ENCODE measurements around the gene MAS1L. TPM values are rescaled to one million over a fixed set of nuclear protein-coding genes. Genes with fewer than 3 reads are reported as not detected.

The MAS1L gene
- total and polyA plus RNA-seq, 2 experiments from 2014 or later: not detected

DNA sequence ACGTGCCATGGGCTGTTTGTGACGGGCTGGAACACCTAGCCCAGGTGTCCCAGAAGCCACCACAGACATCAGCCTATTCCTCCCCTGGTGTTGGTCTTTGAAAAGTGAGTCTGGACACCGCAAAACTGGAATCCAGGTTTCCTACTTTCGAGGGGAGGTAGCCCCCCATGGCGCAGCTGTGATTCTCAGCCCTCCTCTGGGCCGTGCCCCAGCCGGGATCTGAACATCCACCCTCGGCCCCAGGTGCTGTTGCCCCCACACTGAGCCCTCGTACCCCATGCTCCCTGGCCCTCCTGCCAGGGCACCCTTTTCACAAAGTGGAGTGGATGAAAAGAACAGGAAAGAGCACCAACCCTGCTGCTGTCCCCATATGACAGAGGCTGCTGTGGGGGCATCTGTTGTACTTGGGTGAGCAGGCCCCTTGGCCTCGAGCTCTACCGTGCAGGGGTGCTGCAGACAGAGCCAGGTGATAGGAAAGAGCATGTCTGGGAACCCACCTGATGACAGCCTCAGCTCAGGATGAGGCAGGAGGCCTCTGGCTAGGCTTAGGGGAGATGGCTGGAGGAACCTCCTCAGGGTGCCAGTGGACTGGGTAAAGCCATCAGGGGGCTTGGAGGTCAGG, 18.8 kb upstream of the MAS1L start:
- DNase-seq: no peak
- Histone ChIP-seq H3K27me3 (replicated peaks; ENCODE audit: insufficient read depth) (no peaks in the 10 kb centered on the region), H3K4me3 (no peak overlapping the region), H3K9ac (no peak overlapping the region), H3K4me2 (ENCODE audit: unreplicated experiment) (no peak overlapping the region), H3K9me2 (ENCODE audit: insufficient read depth) (no peaks in the 10 kb centered on the region), H3K36me3 (ENCODE audit: low read depth) (no peaks in the 10 kb centered on the region), H3K9me3 (ENCODE audit: low read depth) (no peaks in the 10 kb centered on the region), H3K27ac (no peak overlapping the region), H2AFZ (no peak overlapping the region), H3F3A (ENCODE audit: insufficient read depth) (no peaks in the 10 kb centered on the region), H4K20me1 (ENCODE audit: insufficient read depth) (no peaks in the 10 kb centered on the region), H3K79me2 (ENCODE audit: insufficient read depth) (no peaks in the 10 kb centered on the region), H3K4me1 (ENCODE audit: insufficient read depth) (no peaks in the 10 kb centered on the region)
- 29 to 32% methylated on average over 10 of the region's 11 CpGs for WGBS, 2 experiments (ENCODE audit: low coverage in 1 of 2, low lambda C conversion rate in 2 of 2, missing lambda C conversion rate in 2 of 2)
- TF ChIP-seq EZH2 (IDR thresholded peaks at IDR 0.05; ENCODE audit: insufficient read depth, poor library complexity, severe bottlenecking) (no peak), EZH2phosphoT487 (IDR thresholded peaks at IDR 0.05; ENCODE audit: insufficient read depth, low read depth) (no peak)
- in situ Hi-C loops (cut with MboI): no loop called here

DNA sequence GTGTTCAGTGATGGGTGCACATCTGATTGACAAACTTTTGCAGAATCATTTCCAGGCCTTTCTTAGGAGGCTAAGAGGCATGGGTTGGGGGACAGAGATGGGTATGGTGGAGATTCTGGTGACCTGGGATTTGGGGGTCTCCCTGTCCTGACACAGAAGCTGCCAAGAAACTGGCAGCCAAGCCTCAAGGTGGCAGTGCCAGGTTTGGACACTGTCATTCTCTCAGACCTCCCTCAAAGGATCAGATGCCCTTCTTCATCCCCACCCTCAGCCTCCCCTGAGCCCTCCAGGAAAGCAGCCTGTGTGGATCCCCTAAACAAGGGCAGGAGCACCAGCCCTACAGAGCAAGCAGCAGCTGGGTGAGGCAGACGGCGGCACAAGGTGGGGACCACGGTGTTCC, 18.1 kb upstream of the MAS1L start:
- Histone ChIP-seq H3K36me3 (ENCODE audit: low read depth) (no peaks in the 10 kb centered on the region), H3K9me2 (ENCODE audit: insufficient read depth) (no peaks in the 10 kb centered on the region), H3K27me3 (replicated peaks; ENCODE audit: insufficient read depth) (no peaks in the 10 kb centered on the region), H3K79me2 (ENCODE audit: insufficient read depth) (no peaks in the 10 kb centered on the region), H4K20me1 (ENCODE audit: insufficient read depth) (no peaks in the 10 kb centered on the region), H3K9ac (no peak overlapping the region), H3K27ac (no peak overlapping the region), H3K9me3 (ENCODE audit: low read depth) (no peaks in the 10 kb centered on the region), H3K4me1 (ENCODE audit: insufficient read depth) (no peaks in the 10 kb centered on the region), H3K4me3 (no peak overlapping the region), H3F3A (ENCODE audit: insufficient read depth) (no peaks in the 10 kb centered on the region), H3K4me2 (ENCODE audit: unreplicated experiment) (no peak overlapping the region), H2AFZ (no peak overlapping the region)
- no peak for DNase-seq
- WGBS, 2 experiments (ENCODE audit: low coverage in 1 of 2, low lambda C conversion rate in 2 of 2, missing lambda C conversion rate in 2 of 2): 48 to 69% methylated on average over 3 of the region's 3 CpGs
- TF ChIP-seq EZH2 (IDR thresholded peaks at IDR 0.05; ENCODE audit: insufficient read depth, poor library complexity, severe bottlenecking): no peak
- no peak for TF ChIP-seq EZH2phosphoT487 (IDR thresholded peaks at IDR 0.05; ENCODE audit: insufficient read depth, low read depth)
- in situ Hi-C loops (cut with MboI): no loop called here

DNA sequence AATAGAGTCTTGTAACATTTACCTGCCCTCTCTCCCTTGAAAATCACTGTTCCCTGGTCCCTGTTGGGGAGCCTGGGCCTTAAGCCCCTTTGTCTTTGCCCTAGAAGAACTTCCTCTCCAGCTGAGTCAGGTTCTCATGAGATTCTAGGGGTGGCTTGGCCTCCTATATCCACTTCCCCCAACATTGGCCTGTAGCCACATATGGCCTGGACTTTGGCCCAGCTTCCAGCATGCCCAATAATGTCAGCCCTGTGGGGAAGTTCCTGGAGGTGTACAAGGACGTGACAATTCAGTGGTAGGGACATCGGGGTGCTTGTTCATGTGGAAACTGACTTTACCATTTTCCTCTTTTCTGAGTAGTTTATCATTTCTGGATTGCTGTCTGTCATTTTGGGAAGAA, 17.2 kb upstream of the MAS1L start:
- in situ Hi-C loops (cut with MboI): no loop called here
- no peak for DNase-seq
- H3K27me3 ChIP-seq (replicated peaks; ENCODE audit: insufficient read depth): no peaks in the 10 kb centered on the region
- H2AFZ ChIP-seq: no peak overlapping the region
- H3F3A ChIP-seq (ENCODE audit: insufficient read depth): no peaks in the 10 kb centered on the region
- no peaks in the 10 kb centered on the region for H3K36me3 ChIP-seq (ENCODE audit: low read depth)
- H4K20me1 ChIP-seq (ENCODE audit: insufficient read depth): no peaks in the 10 kb centered on the region
- no peaks in the 10 kb centered on the region for H3K9me3 ChIP-seq (ENCODE audit: low read depth)
- H3K9me2 ChIP-seq (ENCODE audit: insufficient read depth): no peaks in the 10 kb centered on the region
- H3K4me1 ChIP-seq (ENCODE audit: insufficient read depth): no peaks in the 10 kb centered on the region
- H3K79me2 ChIP-seq (ENCODE audit: insufficient read depth): no peaks in the 10 kb centered on the region
- H3K4me2 ChIP-seq (ENCODE audit: unreplicated experiment): no peak overlapping the region
- TF ChIP-seq EZH2phosphoT487 (IDR thresholded peaks at IDR 0.05; ENCODE audit: insufficient read depth, low read depth) (no peak), EZH2 (IDR thresholded peaks at IDR 0.05; ENCODE audit: insufficient read depth, poor library complexity, severe bottlenecking) (no peak)
- H3K9ac ChIP-seq: no peak overlapping the region
- WGBS, 2 experiments (ENCODE audit: low coverage in 1 of 2, low lambda C conversion rate in 2 of 2, missing lambda C conversion rate in 2 of 2): 27 to 31% methylated on average over 2 of the region's 2 CpGs
- H3K27ac ChIP-seq: no peak overlapping the region
- H3K4me3 ChIP-seq: no peak overlapping the region

DNA sequence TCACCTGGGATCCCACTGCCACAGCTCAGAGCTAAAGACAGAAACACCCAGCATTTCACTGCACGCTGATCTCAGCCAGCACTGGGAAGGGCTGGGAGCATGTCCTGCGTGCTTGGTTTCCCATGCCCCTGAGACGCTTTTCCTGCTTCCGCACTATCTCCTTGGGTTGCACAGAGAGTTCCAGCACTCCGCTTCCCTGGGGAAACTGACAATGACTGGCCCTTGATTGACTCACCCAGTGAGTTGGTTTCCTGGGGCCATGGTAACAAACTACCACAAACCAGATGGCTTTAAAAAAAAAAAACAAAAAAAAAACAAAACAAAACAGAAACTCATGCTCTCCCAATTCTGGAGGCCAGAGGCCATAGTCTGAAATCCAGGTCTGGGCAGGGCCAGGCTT, 14.8 kb upstream of the MAS1L start:
- Histone ChIP-seq H3F3A (ENCODE audit: insufficient read depth) (no peaks in the 10 kb centered on the region), H3K9me2 (ENCODE audit: insufficient read depth) (no peaks in the 10 kb centered on the region), H3K27me3 (replicated peaks; ENCODE audit: insufficient read depth) (no peaks in the 10 kb centered on the region), H3K4me1 (ENCODE audit: insufficient read depth) (no peaks in the 10 kb centered on the region), H4K20me1 (ENCODE audit: insufficient read depth) (no peaks in the 10 kb centered on the region), H3K4me2 (ENCODE audit: unreplicated experiment) (no peak overlapping the region), H3K27ac (no peak overlapping the region), H3K9ac (no peak overlapping the region), H3K36me3 (ENCODE audit: low read depth) (no peaks in the 10 kb centered on the region), H3K4me3 (no peak overlapping the region), H3K79me2 (ENCODE audit: insufficient read depth) (no peaks in the 10 kb centered on the region), H2AFZ (no peak overlapping the region), H3K9me3 (ENCODE audit: low read depth) (no peaks in the 10 kb centered on the region)
- in situ Hi-C loops (cut with MboI): no loop called here
- DNase-seq: peak; percentile 39
- TF ChIP-seq EZH2phosphoT487 (IDR thresholded peaks at IDR 0.05; ENCODE audit: insufficient read depth, low read depth): no peak
- TF ChIP-seq EZH2 (IDR thresholded peaks at IDR 0.05; ENCODE audit: insufficient read depth, poor library complexity, severe bottlenecking): no peak
- 46 to 51% methylated on average over 5 of the region's 5 CpGs for WGBS, 2 experiments (ENCODE audit: low coverage in 1 of 2, low lambda C conversion rate in 2 of 2, missing lambda C conversion rate in 2 of 2)

DNA sequence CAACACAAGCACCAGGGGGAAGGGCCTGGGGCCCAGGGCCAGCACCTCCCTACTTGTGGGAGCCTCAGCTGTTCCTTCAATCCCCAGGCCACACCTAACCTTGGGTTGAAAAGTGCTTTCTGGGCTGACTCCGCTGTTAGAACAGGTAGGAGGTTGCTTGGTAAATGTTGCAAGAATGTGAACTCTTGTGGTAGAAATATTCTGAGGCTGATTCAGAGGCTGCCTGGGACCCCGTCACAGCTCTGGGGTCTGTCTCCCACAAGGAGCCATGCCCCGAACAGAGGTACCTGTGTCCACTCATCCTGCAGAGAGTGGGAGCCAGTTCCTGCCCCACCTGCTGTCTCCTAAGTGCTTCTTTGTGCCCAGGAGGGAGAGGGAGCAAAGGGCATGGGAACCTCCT, 14.4 kb upstream of the MAS1L start:
- Histone ChIP-seq H3K4me3 (no peak overlapping the region), H3F3A (ENCODE audit: insufficient read depth) (no peaks in the 10 kb centered on the region), H3K9ac (no peak overlapping the region), H3K4me2 (ENCODE audit: unreplicated experiment) (no peak overlapping the region), H3K36me3 (ENCODE audit: low read depth) (no peaks in the 10 kb centered on the region), H4K20me1 (ENCODE audit: insufficient read depth) (no peaks in the 10 kb centered on the region), H3K4me1 (ENCODE audit: insufficient read depth) (no peaks in the 10 kb centered on the region), H3K9me3 (ENCODE audit: low read depth) (no peaks in the 10 kb centered on the region), H3K27ac (no peak overlapping the region), H3K27me3 (replicated peaks; ENCODE audit: insufficient read depth) (no peaks in the 10 kb centered on the region), H3K79me2 (ENCODE audit: insufficient read depth) (no peaks in the 10 kb centered on the region), H3K9me2 (ENCODE audit: insufficient read depth) (no peaks in the 10 kb centered on the region), H2AFZ (no peak overlapping the region)
- TF ChIP-seq EZH2phosphoT487 (IDR thresholded peaks at IDR 0.05; ENCODE audit: insufficient read depth, low read depth) (no peak), EZH2 (IDR thresholded peaks at IDR 0.05; ENCODE audit: insufficient read depth, poor library complexity, severe bottlenecking) (no peak)
- WGBS, 2 experiments (ENCODE audit: low coverage in 1 of 2, low lambda C conversion rate in 2 of 2, missing lambda C conversion rate in 2 of 2): 22 to 23% methylated on average over 3 of the region's 3 CpGs
- in situ Hi-C loops (cut with MboI): no loop called here
- no peak for DNase-seq
